ENCODE measurements around the gene BARHL1. TPM values are rescaled to one million over a fixed set of nuclear protein-coding genes. Genes with fewer than 3 reads are reported as not detected.

Gene BARHL1
- total and polyA plus RNA-seq, 7 donors = not detected

- Histone ChIP-seq H3K4me1 (no peaks in the 10 kb centered on the region), H3K36me3 (peaks cover 0 to 86% (median 14%) of the 10 kb centered on the region in 4 donors), H3K27ac (no peak overlapping the region), H3K27me3 (no peaks in the 10 kb centered on the region), H3K4me3 (no peak overlapping the region), H3K9me3 (no peaks in the 10 kb centered on the region)
- TF ChIP-seq EP300 (IDR thresholded peaks at IDR 0.05) (no peak), POLR2AphosphoS5 (IDR thresholded peaks at IDR 0.05) (no peak), CTCF (IDR thresholded peaks at IDR 0.05) (no peak), POLR2A (IDR thresholded peaks at IDR 0.05) (no peak)
- 84 to 88% methylated on average over 6 of the region's 6 CpGs for WGBS, 2 donors
- intact Hi-C loops (cut with DNase I) = no loop called here
- DNase-seq = no peak
These were observed 23.7 kb downstream of the BARHL1 start for GRCh38 chr9:132606066-132606465.

- intact Hi-C loops (cut with DNase I) = no loop called here
- Histone ChIP-seq H3K4me1 (no peaks in the 10 kb centered on the region), H3K4me3 (no peak overlapping the region), H3K27ac (no peak overlapping the region), H3K36me3 (peaks cover 0 to 90% (median 26%) of the 10 kb centered on the region in 4 donors), H3K9me3 (no peaks in the 10 kb centered on the region), H3K27me3 (no peaks in the 10 kb centered on the region)
- TF ChIP-seq CTCF (IDR thresholded peaks at IDR 0.05) = no peak
- no peak for TF ChIP-seq POLR2AphosphoS5 (IDR thresholded peaks at IDR 0.05)
- TF ChIP-seq POLR2A (IDR thresholded peaks at IDR 0.05) = no peak
- TF ChIP-seq EP300 (IDR thresholded peaks at IDR 0.05) = no peak
- WGBS, 2 donors = 93 to 97% methylated on average over 9 of the region's 9 CpGs
- DNase-seq = no peak
These were observed 26.8 kb downstream of the BARHL1 start for GRCh38 chr9:132609184-132609583.

GRCh38 chr9:132609829-132610228 lies 27.4 kb downstream of the BARHL1 start:
- Histone ChIP-seq H3K27ac (no peak overlapping the region), H3K4me3 (no peak overlapping the region), H3K36me3 (peaks cover 0 to 94% (median 27%) of the 10 kb centered on the region in 4 donors), H3K27me3 (no peaks in the 10 kb centered on the region), H3K9me3 (no peaks in the 10 kb centered on the region), H3K4me1 (no peaks in the 10 kb centered on the region)
- 88 to 95% methylated on average over 7 of the region's 7 CpGs for WGBS, 2 donors
- no peak for DNase-seq
- intact Hi-C loops (cut with DNase I) = no loop called here
- TF ChIP-seq POLR2AphosphoS5 (IDR thresholded peaks at IDR 0.05) = no peak
- no peak for TF ChIP-seq CTCF (IDR thresholded peaks at IDR 0.05)
- no peak for TF ChIP-seq EP300 (IDR thresholded peaks at IDR 0.05)

GRCh38 chr9:132610661-132611060 lies 28.3 kb downstream of the BARHL1 start:
- intact Hi-C loops (cut with DNase I) = no loop called here
- H3K36me3 ChIP-seq = peaks cover 0 to 94% (median 27%) of the 10 kb centered on the region in 4 donors
- no peak for DNase-seq
- H3K27ac ChIP-seq = no peak overlapping the region
- no peaks in the 10 kb centered on the region for H3K4me1 ChIP-seq
- WGBS, 2 donors = 94% methylated on average over 12 of the region's 12 CpGs
- H3K27me3 ChIP-seq = no peaks in the 10 kb centered on the region
- no peaks in the 10 kb centered on the region for H3K9me3 ChIP-seq
- no peak overlapping the region for H3K4me3 ChIP-seq
- no peak for TF ChIP-seq POLR2AphosphoS5 (IDR thresholded peaks at IDR 0.05)
- no peak for TF ChIP-seq POLR2A (IDR thresholded peaks at IDR 0.05)
- no peak for TF ChIP-seq CTCF (IDR thresholded peaks at IDR 0.05)
- no peak for TF ChIP-seq EP300 (IDR thresholded peaks at IDR 0.05)

GRCh38 chr9:132614324-132614723 lies 31.9 kb downstream of the BARHL1 start:
- Histone ChIP-seq H3K4me3 (no peak overlapping the region), H3K36me3 (peaks cover 0 to 95% (median 36%) of the 10 kb centered on the region in 4 donors), H3K9me3 (no peaks in the 10 kb centered on the region), H3K27ac (no peak overlapping the region), H3K27me3 (no peaks in the 10 kb centered on the region), H3K4me1 (no peaks in the 10 kb centered on the region)
- no peak for DNase-seq
- no peak for TF ChIP-seq EP300 (IDR thresholded peaks at IDR 0.05)
- intact Hi-C loops (cut with DNase I) = no loop called here
- 76 to 79% methylated on average over 6 of the region's 6 CpGs for WGBS, 2 donors
